Stimulated activated CD8-positive, alpha-beta memory T cell treated with anti-CD3 and anti-CD28 coated beads, Interleukin-7, amount 100 ng/mL, for 48 hours (primary cell): ENCODE data around the gene C1orf198.
"Not testable (repeated sequence)": the region's sequence is repeated elsewhere in the genome, so short reads cannot be mapped to it uniquely, and the experiment has no call there.

Experiments used
- DNase-seq, 2 donors: peaks; one replicate each; pipeline ENCODE4 v3.0.0-alpha.2; 2020; ENCODE audit warnings: low read depth in 1 of 2; ENCODE audit errors: extremely low read depth in 1 of 2

Gene C1orf198

DNA sequence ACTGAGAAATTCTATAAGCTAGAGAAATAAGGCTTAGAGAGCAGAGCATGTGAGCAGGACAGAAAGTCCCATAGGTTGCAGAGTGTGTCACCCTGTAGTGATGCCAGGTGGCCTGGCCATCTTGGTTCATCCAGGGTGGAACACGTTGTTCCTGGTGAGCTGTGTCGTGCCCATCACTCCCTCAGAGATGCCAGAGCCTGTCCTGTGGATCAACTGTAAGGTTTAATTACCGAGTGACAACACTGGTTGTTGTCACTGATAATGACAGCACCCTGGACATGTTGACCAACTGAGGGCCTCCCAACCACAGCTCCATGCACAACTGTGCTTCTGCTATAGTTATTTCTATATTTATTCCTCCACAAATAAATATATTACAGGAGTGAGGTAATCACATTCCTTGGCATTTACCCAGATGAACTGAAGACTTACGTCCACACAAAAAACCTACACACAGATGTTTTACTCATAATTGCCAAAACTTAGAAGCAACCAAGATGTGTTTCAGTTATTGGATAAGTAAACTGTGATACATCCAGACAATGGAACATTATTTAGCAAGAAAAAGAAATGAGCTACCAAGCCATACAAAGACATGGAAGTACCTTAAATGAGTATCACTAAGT, 6.2 kb downstream of the C1orf198 start:
- no peak for DNase-seq

- no peak for DNase-seq
Measured at GRCh38 chr1:230861489-230861888, 6.8 kb downstream of the C1orf198 start.

- no peak for DNase-seq
Measured at GRCh38 chr1:230860617-230861384, 7.5 kb downstream of the C1orf198 start.

- no peak for DNase-seq
Measured at GRCh38 chr1:230858918-230859729, 9.2 kb downstream of the C1orf198 start.

GRCh38 chr1:230858236-230858820, 10.0 kb downstream of the C1orf198 start:
- no peak for DNase-seq

GRCh38 chr1:230857822-230858221, 10.5 kb downstream of the C1orf198 start:
- DNase-seq: no peak

- DNase-seq: no peak
Measured at GRCh38 chr1:230857077-230857476, 11.2 kb downstream of the C1orf198 start.

DNA sequence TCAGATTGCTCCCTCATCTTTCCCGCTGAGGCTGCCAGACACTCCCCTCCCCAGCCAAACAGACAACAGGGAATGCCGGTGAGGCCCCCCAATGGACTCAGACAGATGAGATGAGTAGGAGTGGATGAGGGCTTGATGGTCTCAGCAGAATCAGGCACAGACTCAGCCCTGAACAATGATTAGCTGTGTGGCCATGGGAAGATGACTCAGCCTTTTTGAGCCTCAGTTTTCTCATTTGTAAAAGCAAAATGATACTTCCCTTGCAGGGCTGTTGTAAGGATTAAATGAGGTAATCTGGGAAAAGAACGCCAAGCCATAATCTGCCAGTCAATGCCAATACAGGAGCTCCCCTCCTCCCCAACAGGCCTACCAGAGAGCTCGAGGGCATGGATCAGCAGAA, 12.4 kb downstream of the C1orf198 start:
- no peak for DNase-seq

GRCh38 chr1:230854423-230854822, 13.9 kb downstream of the C1orf198 start:
- no peak for DNase-seq

- no peak for DNase-seq
Measured at GRCh38 chr1:230853731-230854130, 14.6 kb downstream of the C1orf198 start.

- DNase-seq: no peak
Measured at GRCh38 chr1:230852959-230853358, 15.4 kb downstream of the C1orf198 start.

GRCh38 chr1:230851291-230851691, 17.0 kb downstream of the C1orf198 start:
- no peak for DNase-seq

GRCh38 chr1:230850547-230850946, 17.8 kb downstream of the C1orf198 start:
- no peak for DNase-seq

DNA sequence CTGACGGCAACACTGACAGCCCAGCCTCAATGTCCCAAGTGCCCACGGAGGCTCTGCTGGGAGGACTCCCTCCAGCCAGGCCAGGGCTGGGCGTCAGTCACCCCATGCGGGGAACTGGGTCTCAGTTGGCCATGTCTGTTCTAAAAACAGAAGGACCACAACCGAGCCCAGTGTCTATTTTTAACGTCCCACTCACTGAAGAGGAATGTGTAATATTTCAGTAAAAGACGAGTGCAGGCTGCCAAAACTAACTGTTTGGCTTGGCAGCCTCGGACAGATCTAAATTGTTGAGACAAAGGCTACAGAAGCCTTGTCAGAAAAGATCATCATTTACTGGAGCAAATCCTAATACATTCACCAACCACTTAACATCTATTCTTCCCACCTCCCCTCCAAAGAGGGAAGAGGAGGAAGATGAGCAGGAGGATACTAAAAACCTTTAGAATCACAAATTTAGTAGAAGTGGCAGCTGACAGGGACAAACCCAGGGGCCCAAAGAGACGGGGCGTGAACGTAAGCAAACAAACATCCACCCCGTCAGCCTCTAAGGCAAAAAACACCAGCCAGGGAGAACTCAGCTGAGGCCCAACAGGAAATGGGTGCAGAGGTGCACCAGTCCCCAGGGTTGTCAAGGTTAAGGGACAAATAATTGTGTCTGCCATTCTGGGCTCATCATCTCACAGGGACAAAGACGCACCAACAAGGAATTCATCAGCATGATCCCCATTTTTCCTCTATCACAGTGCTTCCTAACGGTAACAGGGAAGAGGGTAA, 18.7 kb downstream of the C1orf198 start:
- no peak for DNase-seq

DNA sequence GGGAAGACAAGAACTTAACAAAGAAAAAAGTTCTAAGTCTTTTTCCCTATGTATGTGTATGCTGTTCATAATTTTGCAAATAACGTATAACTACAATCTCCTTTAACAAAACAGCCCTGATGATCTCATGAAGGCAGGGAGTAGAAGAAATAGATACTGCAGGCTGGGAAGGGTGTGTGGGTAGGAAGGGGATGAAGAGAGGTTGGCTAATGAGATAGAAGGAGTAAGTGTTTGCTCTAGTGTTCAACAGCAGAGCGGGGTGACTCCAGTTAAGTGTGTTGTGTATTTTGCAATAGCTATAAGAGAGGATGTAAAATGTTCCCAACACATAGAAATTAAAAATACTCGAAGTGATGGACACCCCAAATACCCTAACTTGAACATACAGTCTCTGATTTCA, 20.1 kb downstream of the C1orf198 start:
- DNase-seq: no peak

DNA sequence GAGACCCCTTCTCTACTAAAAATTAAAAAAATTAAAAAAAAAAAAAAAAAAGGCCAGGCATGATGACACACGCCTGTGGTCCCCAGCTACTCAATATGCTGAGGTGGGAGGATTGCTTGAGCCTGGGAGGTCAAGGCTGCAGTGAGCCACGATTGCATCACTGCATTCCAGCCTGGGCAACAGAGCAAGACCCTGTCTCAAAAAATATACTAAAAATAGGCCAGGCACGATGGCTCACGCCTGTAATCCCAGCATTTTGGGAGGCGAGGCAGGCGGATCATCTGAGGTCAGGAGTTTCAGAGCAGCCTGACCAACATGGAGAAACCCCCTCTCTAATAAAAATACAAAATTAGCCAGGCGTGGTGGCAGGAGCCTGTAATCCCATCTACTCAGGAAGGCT, 23.1 kb downstream of the C1orf198 start:
- not testable (repeated sequence) for DNase-seq

- DNase-seq: no peak
Measured at GRCh38 chr1:230844561-230844960, 23.8 kb downstream of the C1orf198 start.

- DNase-seq: no peak
Measured at GRCh38 chr1:230843503-230844309, 24.6 kb downstream of the C1orf198 start.

- DNase-seq: no peak
Measured at GRCh38 chr1:230842801-230843200, 25.5 kb downstream of the C1orf198 start.

GRCh38 chr1:230839173-230839572, 29.1 kb downstream of the C1orf198 start:
- no peak for DNase-seq
